ENCODE measurements around the gene IFIT5.

Gene IFIT5

DNA sequence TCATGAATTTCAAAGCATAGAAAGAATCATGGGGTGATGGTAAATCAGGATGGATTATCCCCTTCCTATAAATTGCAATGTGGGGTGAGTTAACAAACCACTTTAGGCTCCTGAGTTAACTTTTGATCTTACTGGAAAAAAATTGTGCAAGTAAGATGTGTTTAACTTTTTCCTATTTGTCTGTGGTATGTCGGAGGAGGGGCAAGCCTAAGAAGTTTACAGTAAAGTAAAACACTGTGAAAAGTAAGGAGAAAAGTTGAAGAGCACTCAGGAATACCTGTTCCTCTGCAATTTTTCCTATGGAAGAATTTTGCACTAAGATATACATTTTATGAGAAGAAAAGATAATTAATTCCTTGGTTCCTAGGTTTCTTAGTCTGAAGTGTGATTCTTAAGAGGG, 44.4 kb downstream of the IFIT5 start:
- Histone ChIP-seq H3K79me2 (ENCODE audit: control insufficient read depth, low read length) (no peaks in the 10 kb centered on the region), H3K27me3 (ENCODE audit: control insufficient read depth, low read length) (no peaks in the 10 kb centered on the region; the same call in 1 of the 2 replicates), H3K4me1 (ENCODE audit: control insufficient read depth, low read length) (no peaks in the 10 kb centered on the region), H3K4me3 (ENCODE audit: low read length) (no peak overlapping the region), H3K27ac (ENCODE audit: low read depth, low read length) (no peak overlapping the region), H3F3A (ENCODE audit: control insufficient read depth, insufficient read depth) (no peaks in the 10 kb centered on the region), H3K9me2 (replicated peaks; ENCODE audit: control insufficient read depth, low read length) (no peaks in the 10 kb centered on the region), H4K20me1 (ENCODE audit: control insufficient read depth, insufficient read depth, low read depth, low read length) (no peaks in the 10 kb centered on the region), H3K9me3 (ENCODE audit: control insufficient read depth, insufficient read depth, low read length) (no peaks in the 10 kb centered on the region), H3K4me2 (ENCODE audit: low read length) (no peak overlapping the region), H3K36me3 (ENCODE audit: control insufficient read depth, low read length) (no peaks in the 10 kb centered on the region)
- TF ChIP-seq EZH2phosphoT487 (IDR thresholded peaks at IDR 0.05; ENCODE audit: borderline replicate concordance, low read length), result no peak
- TF ChIP-seq, protein P1, sequence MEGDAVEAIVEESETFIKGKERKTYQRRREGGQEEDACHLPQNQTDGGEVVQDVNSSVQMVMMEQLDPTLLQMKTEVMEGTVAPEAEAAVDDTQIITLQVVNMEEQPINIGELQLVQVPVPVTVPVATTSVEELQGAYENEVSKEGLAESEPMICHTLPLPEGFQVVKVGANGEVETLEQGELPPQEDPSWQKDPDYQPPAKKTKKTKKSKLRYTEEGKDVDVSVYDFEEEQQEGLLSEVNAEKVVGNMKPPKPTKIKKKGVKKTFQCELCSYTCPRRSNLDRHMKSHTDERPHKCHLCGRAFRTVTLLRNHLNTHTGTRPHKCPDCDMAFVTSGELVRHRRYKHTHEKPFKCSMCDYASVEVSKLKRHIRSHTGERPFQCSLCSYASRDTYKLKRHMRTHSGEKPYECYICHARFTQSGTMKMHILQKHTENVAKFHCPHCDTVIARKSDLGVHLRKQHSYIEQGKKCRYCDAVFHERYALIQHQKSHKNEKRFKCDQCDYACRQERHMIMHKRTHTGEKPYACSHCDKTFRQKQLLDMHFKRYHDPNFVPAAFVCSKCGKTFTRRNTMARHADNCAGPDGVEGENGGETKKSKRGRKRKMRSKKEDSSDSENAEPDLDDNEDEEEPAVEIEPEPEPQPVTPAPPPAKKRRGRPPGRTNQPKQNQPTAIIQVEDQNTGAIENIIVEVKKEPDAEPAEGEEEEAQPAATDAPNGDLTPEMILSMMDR (IDR thresholded peaks at IDR 0.05; ENCODE audit: low read depth, low read length, poor library complexity, severe bottlenecking), result no peak

DNA sequence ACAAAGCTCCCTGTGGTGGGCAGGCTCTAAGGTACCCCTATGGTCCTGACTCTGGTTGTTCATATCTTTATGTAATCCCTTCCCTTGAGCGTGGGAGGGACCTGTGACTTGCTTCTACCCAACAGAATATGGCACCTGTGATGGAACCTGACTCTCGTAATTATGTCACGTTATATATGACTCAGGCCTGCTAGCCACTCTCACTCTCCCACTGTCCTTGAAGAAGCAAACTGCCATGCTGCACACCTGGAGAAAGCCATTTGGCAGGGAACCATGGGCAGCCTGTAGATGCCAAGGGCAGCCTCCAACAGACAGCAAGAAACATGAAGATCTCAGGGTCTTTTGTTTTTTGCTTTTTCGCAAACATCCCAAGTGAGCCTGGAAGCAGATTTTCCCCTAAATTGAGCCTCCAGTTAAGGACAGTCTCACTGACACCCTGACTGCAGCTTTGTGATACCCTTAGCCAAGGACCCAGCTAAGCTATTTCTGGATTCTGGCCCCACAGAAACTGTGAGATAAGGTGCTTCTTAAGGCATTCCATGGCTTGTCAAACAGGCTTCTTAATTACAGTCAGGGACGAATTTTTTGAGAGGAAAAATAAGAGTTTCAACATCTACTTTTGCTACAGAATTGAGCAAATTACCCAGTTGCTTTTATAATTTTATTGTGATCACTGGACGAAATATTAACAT, 49.6 kb downstream of the IFIT5 start:
- H3K9me3 ChIP-seq (ENCODE audit: control insufficient read depth, insufficient read depth, low read length), result no peaks in the 10 kb centered on the region
- H4K20me1 ChIP-seq (ENCODE audit: control insufficient read depth, insufficient read depth, low read depth, low read length), result no peaks in the 10 kb centered on the region
- H3K4me3 ChIP-seq (ENCODE audit: low read length), result no peak overlapping the region
- TF ChIP-seq, protein P1 (IDR thresholded peaks at IDR 0.05; ENCODE audit: low read depth, low read length, poor library complexity, severe bottlenecking), result no peak
- no peak for TF ChIP-seq EZH2phosphoT487 (IDR thresholded peaks at IDR 0.05; ENCODE audit: borderline replicate concordance, low read length)
- no peaks in the 10 kb centered on the region for H3K79me2 ChIP-seq (ENCODE audit: control insufficient read depth, low read length)
- H3K4me1 ChIP-seq (ENCODE audit: control insufficient read depth, low read length), result no peaks in the 10 kb centered on the region
- no peaks in the 10 kb centered on the region; the same call in 1 of the 2 replicates for H3K27me3 ChIP-seq (ENCODE audit: control insufficient read depth, low read length)
- no peaks in the 10 kb centered on the region for H3K9me2 ChIP-seq (replicated peaks; ENCODE audit: control insufficient read depth, low read length)
- no peaks in the 10 kb centered on the region for H3K36me3 ChIP-seq (ENCODE audit: control insufficient read depth, low read length)
- H3K27ac ChIP-seq (ENCODE audit: low read depth, low read length), result no peak overlapping the region
- H3F3A ChIP-seq (ENCODE audit: control insufficient read depth, insufficient read depth), result no peaks in the 10 kb centered on the region
- H3K4me2 ChIP-seq (ENCODE audit: low read length), result no peak overlapping the region

DNA sequence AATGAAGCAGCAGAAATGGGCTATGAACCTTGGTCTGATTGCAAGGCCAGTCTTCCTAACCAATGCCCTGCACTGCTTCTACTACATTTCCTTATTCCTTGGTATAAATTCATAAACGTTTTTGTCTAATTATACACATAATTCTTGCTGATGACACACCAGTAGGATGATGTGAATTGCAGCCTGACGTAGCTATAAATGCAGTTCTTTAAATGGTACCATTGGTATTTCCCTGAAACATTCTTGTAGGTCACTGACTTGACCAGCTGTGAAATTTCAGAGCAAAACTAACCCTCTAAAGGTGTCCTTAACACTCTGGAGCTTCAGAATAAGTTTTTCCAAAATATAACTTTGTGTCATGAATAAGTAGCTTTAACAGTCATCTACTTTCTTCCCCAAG, 50.8 kb downstream of the IFIT5 start:
- Histone ChIP-seq H3K27ac (ENCODE audit: low read depth, low read length) (no peak overlapping the region), H3K9me2 (replicated peaks; ENCODE audit: control insufficient read depth, low read length) (no peaks in the 10 kb centered on the region), H3K27me3 (ENCODE audit: control insufficient read depth, low read length) (no peaks in the 10 kb centered on the region; the same call in 1 of the 2 replicates), H3K4me3 (ENCODE audit: low read length) (no peak overlapping the region), H3K79me2 (ENCODE audit: control insufficient read depth, low read length) (no peaks in the 10 kb centered on the region), H3F3A (ENCODE audit: control insufficient read depth, insufficient read depth) (no peaks in the 10 kb centered on the region), H3K4me2 (ENCODE audit: low read length) (no peak overlapping the region), H4K20me1 (ENCODE audit: control insufficient read depth, insufficient read depth, low read depth, low read length) (no peaks in the 10 kb centered on the region), H3K9me3 (ENCODE audit: control insufficient read depth, insufficient read depth, low read length) (no peaks in the 10 kb centered on the region), H3K4me1 (ENCODE audit: control insufficient read depth, low read length) (no peaks in the 10 kb centered on the region), H3K36me3 (ENCODE audit: control insufficient read depth, low read length) (no peaks in the 10 kb centered on the region)
- no peak for TF ChIP-seq EZH2phosphoT487 (IDR thresholded peaks at IDR 0.05; ENCODE audit: borderline replicate concordance, low read length)

DNA sequence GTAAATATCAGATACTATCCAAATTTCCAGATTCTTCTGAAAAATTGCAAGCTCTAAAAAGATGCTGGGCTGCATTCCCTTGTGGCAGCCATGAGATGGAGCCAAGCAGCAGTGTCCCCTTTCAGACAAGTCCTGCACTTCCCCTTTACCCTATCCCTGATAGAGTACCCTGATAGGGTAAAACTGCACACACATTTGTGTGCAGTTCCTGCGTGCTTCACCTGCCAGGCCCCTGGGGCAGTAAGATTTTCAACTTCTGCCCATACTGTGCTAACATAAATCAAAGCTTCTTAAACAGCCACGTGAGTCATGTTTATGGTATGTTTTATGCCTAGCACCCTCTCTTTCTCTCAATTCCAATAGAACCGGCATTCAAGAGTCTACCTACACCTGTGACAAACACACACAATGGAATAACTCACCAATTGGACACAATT, 52.2 kb downstream of the IFIT5 start:
- no peaks in the 10 kb centered on the region for H3F3A ChIP-seq (ENCODE audit: control insufficient read depth, insufficient read depth)
- peaks cover 6% of the 10 kb centered on the region; the same call in 1 of the 2 replicates for H3K27me3 ChIP-seq (ENCODE audit: control insufficient read depth, low read length)
- H4K20me1 ChIP-seq (ENCODE audit: control insufficient read depth, insufficient read depth, low read depth, low read length), result no peaks in the 10 kb centered on the region
- H3K36me3 ChIP-seq (ENCODE audit: control insufficient read depth, low read length), result no peaks in the 10 kb centered on the region
- no peak overlapping the region for H3K4me3 ChIP-seq (ENCODE audit: low read length)
- no peaks in the 10 kb centered on the region for H3K79me2 ChIP-seq (ENCODE audit: control insufficient read depth, low read length)
- no peak for TF ChIP-seq EZH2phosphoT487 (IDR thresholded peaks at IDR 0.05; ENCODE audit: borderline replicate concordance, low read length)
- TF ChIP-seq, protein P1 (IDR thresholded peaks at IDR 0.05; ENCODE audit: low read depth, low read length, poor library complexity, severe bottlenecking), result no peak
- no peak overlapping the region for H3K4me2 ChIP-seq (ENCODE audit: low read length)
- H3K9me3 ChIP-seq (ENCODE audit: control insufficient read depth, insufficient read depth, low read length), result no peaks in the 10 kb centered on the region
- H3K9me2 ChIP-seq (replicated peaks; ENCODE audit: control insufficient read depth, low read length), result no peaks in the 10 kb centered on the region
- H3K27ac ChIP-seq (ENCODE audit: low read depth, low read length), result no peak overlapping the region
- H3K4me1 ChIP-seq (ENCODE audit: control insufficient read depth, low read length), result no peaks in the 10 kb centered on the region

Measured in DOHH2 (cell line).